ENCODE results near the gene FAM200C. TPM values are rescaled to one million over a fixed set of nuclear protein-coding genes. Genes with fewer than 3 reads are reported as not detected.

Gene FAM200C
- total and polyA plus RNA-seq, 2 of the 8 experiments (the other 6 are each of a cell fraction or from before 2014, with no cell fraction given) = 2.6 to 7.3 TPM

- 2% methylated on average over 47 of the region's 48 CpGs; no CpG with 5 or more reads in 1 of the 2 experiments for WGBS, 2 experiments (ENCODE audit: extremely low coverage in 1 of 2, insufficient coverage in 1 of 2, insufficient read length in 1 of 2, insufficient replicate concordance in 2 of 2, low coverage in 1 of 2, low lambda C conversion rate in 2 of 2, missing lambda C conversion rate in 1 of 2)
- peak within 1 kb of the TSS; percentile 77 to 91 for H3K4me2 ChIP-seq (ENCODE audit: insufficient read depth in 1 of 2, low read depth in 2 of 2, low read length in 2 of 2)
- peak within 1 kb of the TSS; percentile 83 to 95 (median 94) for H3K4me3 ChIP-seq (ENCODE audit: extremely low read depth in 1 of 4, insufficient read depth in 2 of 4, low read depth in 3 of 4, low read length in 4 of 4)
- peak within 1 kb of the TSS; percentile 71 for H4K5ac ChIP-seq (ENCODE audit: insufficient read length, low read depth, low read length)
- H2AFZ ChIP-seq (ENCODE audit: low read length) = 0 out of 2 replicates have a peak within 1 kb of the TSS, but pooled peaks have one; percentile 36
- POLR2A ChIA-PET (ENCODE audit: partially characterized antibody) = interaction anchor here (0.5 to 0.9 kb wide), 5 partner anchors 9 to 1311 kb away, joined by 3 to 5 read pairs (median 3); partner anchors contain the start of gene FAM200C
- no peak within 1 kb of the TSS for H2BK120ac ChIP-seq (replicated peaks; ENCODE audit: low read depth, low read length)
- peak within 1 kb of the TSS; percentile 99 for H4K8ac ChIP-seq (ENCODE audit: extremely low read depth, insufficient read depth, low read length)
- H4K20me1 ChIP-seq (replicated peaks in 1 of 2; ENCODE audit: control insufficient read depth in 1 of 2, insufficient read depth in 2 of 2, low read length in 2 of 2) = peaks cover 0 to 3% of the 10 kb centered on the region in 2 experiments
- no peak for FAIRE-seq
- H3K27me3 ChIP-seq (replicated peaks in 1 of 4; ENCODE audit: control insufficient read depth in 3 of 4, extremely low read depth in 1 of 4, insufficient read depth in 3 of 4, low read length in 3 of 4) = no peaks in the 10 kb centered on the region
- peaks cover 2% of the 10 kb centered on the region; the same call in 1 of the 2 replicates for H3K79me1 ChIP-seq (ENCODE audit: low read depth, low read length)
- no peak within 1 kb of the TSS for H3K14ac ChIP-seq (ENCODE audit: insufficient read length)
- H3K27ac ChIP-seq (ENCODE audit: low read depth, low read length) = peak within 1 kb of the TSS; percentile 60; the same call in 1 of the 2 replicates
- CTCF ChIA-PET (ENCODE audit: partially characterized antibody) = interaction anchor here (0.7 to 1.5 kb wide), 4 partner anchors 20 to 407 kb away, joined by 3 to 8 read pairs (median 4); no protein-coding TSS in a partner anchor
- no peak within 1 kb of the TSS for H3K56ac ChIP-seq (replicated peaks; ENCODE audit: insufficient read length, low read depth, low read length)
- H3K79me2 ChIP-seq (ENCODE audit: control insufficient read depth in 1 of 2, insufficient read depth in 2 of 2, low read length in 2 of 2) = peaks cover 9 to 47% of the 10 kb centered on the region in 2 experiments
- peak; percentile 71 to 94 for DNase-seq (ENCODE audit: low read depth in 1 of 2, low spot score in 2 of 2)
- no peak within 1 kb of the TSS for H2BK15ac ChIP-seq (ENCODE audit: low read length)
- no peak within 1 kb of the TSS for H2BK20ac ChIP-seq (ENCODE audit: low read length)
- peaks cover 5% of the 10 kb centered on the region for H3K23me2 ChIP-seq (ENCODE audit: low read depth, low read length)
- H3K4me1 ChIP-seq (replicated peaks in 1 of 4; ENCODE audit: control insufficient read depth in 3 of 4, insufficient read depth in 4 of 4, low read length in 3 of 4) = peaks cover 0 to 8% (median 4%) of the 10 kb centered on the region in 4 experiments; a peak in 3 of 7 replicates
- no peak within 1 kb of the TSS; the same call in 1 of the 2 replicates for H2BK12ac ChIP-seq (ENCODE audit: low read depth, low read length)
- H3K4ac ChIP-seq (replicated peaks; ENCODE audit: insufficient read length, low read depth, low read length) = peak within 1 kb of the TSS; percentile 91
- H3K9ac ChIP-seq (replicated peaks in 1 of 4; ENCODE audit: extremely low read depth in 1 of 4, low read depth in 3 of 4, low read length in 3 of 4) = peak within 1 kb of the TSS; percentile 56 to 93 (median 86)
- H3K18ac ChIP-seq (ENCODE audit: extremely low read depth, low read length) = 0 out of 2 replicates have a peak within 1 kb of the TSS, but pooled peaks have one; percentile 9
- no peak within 1 kb of the TSS for H2AK5ac ChIP-seq (ENCODE audit: low read depth, low read length)
- H3K9me3 ChIP-seq (ENCODE audit: insufficient read depth in 2 of 2, low read depth in 1 of 2, low read length in 1 of 2) = no peaks in the 10 kb centered on the region
- H4K91ac ChIP-seq (replicated peaks; ENCODE audit: insufficient read length, low read length) = no peak within 1 kb of the TSS
- no peak within 1 kb of the TSS for H3K23ac ChIP-seq (ENCODE audit: insufficient read length)
- H3K36me3 ChIP-seq (ENCODE audit: control insufficient read depth in 2 of 4, insufficient read depth in 4 of 4, low read length in 3 of 4) = peaks cover 0 to 17% (median 12%) of the 10 kb centered on the region in 4 experiments; a peak in 5 of 8 replicates
- H2BK5ac ChIP-seq (ENCODE audit: low read depth, low read length) = peak within 1 kb of the TSS; percentile 35
- TF ChIP-seq TAF1 (IDR thresholded peaks at IDR 0.05; ENCODE audit: low read depth, low read length) (peak; percentile 90), TAF7 (optimal IDR thresholded peaks at IDR 0.05; ENCODE audit: borderline replicate concordance, low read depth, low read length) (peak; percentile 65), ASH2L (IDR thresholded peaks at IDR 0.05; ENCODE audit: low read length) (peak; percentile 80), BACH1 (IDR thresholded peaks at IDR 0.05; ENCODE audit: low read length) (0 out of 2 replicates have a peak, but pooled peaks have one; percentile 15), CHD2 (IDR thresholded peaks at IDR 0.05; ENCODE audit: low read length) (peak; percentile 96), GABPA (IDR thresholded peaks at IDR 0.05; ENCODE audit: borderline replicate concordance, insufficient read depth, low read length) (peak; percentile 83; the same call in 1 of the 2 replicates), MAFK (IDR thresholded peaks at IDR 0.05; ENCODE audit: low read depth, low read length) (no peak), JUND (IDR thresholded peaks at IDR 0.05; ENCODE audit: low read length) (peak; percentile 19; the same call in 1 of the 2 replicates), EGR1 (IDR thresholded peaks at IDR 0.05; ENCODE audit: borderline replicate concordance, low read depth, low read length) (peak; percentile 86), HDAC2 (IDR thresholded peaks at IDR 0.05; ENCODE audit: borderline replicate concordance in 1 of 2, low read depth in 2 of 2, low read length in 2 of 2) (peak; percentile 41 to 66; a peak in 2 of 4 replicates), POLR2A (IDR thresholded peaks at IDR 0.05; ENCODE audit: control extremely low read depth in 1 of 2, low read depth in 2 of 2, low read length in 2 of 2) (peak in 1 of 2 experiments; percentile 79; a peak in 2 of 3 replicates)
These were observed 19.0 kb upstream of the FAM200C start, which contains the start of gene SLU7 for GRCh38 chr5:160418561-160419457. TSS of gene SLU7 (minus strand) at chr5:160419081. CDS start at chr5:160415294, 3,787 bp downstream.

All from H1 (cell line).